ENCODE measurements around the gene GSTCD.
"Not testable (repeated sequence)": the region's sequence is repeated elsewhere in the genome, so short reads cannot be mapped to it uniquely, and the experiment has no call there.

Gene GSTCD

DNA sequence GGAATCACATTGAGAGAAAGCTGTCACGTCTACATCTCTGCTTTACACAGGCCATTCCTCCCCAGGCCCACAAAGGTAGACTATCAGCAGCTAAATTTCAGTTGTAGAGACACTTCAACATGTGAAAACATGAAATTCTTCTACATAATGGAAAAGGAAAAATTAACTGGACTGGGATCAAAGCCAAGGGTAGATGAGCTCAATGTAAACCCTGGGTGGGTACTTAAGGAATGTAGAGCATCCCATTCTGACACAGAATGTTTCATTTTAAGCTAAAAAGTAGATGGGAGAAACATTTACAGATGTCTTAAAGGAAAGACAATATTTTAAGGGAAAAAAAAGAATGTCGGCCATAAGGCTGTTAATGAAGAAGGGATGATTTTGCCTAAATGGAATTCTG lies 135.4 kb downstream of the GSTCD start:
- no peaks in the 10 kb centered on the region for H3K27me3 ChIP-seq (ENCODE audit: insufficient read depth, low read length)
- no peak overlapping the region for H3K4me2 ChIP-seq (ENCODE audit: low read length)
- no peaks in the 10 kb centered on the region for H4K20me1 ChIP-seq (ENCODE audit: insufficient read depth, low read length)
- no peak overlapping the region for H3K9ac ChIP-seq (ENCODE audit: low read length)
- H3K36me3 ChIP-seq (ENCODE audit: insufficient read depth, low read length): no peaks in the 10 kb centered on the region; the same call in 1 of the 2 replicates
- no peak overlapping the region for H3K4me3 ChIP-seq (ENCODE audit: low read depth, low read length, poor library complexity, severe bottlenecking)
- no peaks in the 10 kb centered on the region for H3K4me1 ChIP-seq (ENCODE audit: insufficient read depth, low read length, severe bottlenecking)
- H3K27ac ChIP-seq (ENCODE audit: low read depth, low read length, poor library complexity, severe bottlenecking): no peak overlapping the region
- no peaks in the 10 kb centered on the region for H3K9me2 ChIP-seq (ENCODE audit: low read depth, low read length)
- TF ChIP-seq, protein P1, sequence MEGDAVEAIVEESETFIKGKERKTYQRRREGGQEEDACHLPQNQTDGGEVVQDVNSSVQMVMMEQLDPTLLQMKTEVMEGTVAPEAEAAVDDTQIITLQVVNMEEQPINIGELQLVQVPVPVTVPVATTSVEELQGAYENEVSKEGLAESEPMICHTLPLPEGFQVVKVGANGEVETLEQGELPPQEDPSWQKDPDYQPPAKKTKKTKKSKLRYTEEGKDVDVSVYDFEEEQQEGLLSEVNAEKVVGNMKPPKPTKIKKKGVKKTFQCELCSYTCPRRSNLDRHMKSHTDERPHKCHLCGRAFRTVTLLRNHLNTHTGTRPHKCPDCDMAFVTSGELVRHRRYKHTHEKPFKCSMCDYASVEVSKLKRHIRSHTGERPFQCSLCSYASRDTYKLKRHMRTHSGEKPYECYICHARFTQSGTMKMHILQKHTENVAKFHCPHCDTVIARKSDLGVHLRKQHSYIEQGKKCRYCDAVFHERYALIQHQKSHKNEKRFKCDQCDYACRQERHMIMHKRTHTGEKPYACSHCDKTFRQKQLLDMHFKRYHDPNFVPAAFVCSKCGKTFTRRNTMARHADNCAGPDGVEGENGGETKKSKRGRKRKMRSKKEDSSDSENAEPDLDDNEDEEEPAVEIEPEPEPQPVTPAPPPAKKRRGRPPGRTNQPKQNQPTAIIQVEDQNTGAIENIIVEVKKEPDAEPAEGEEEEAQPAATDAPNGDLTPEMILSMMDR (IDR thresholded peaks at IDR 0.05; ENCODE audit: low read length): no peak
- no peak for TF ChIP-seq EZH2 (IDR thresholded peaks at IDR 0.05; ENCODE audit: borderline replicate concordance, low read length)
- H3K9me3 ChIP-seq (ENCODE audit: low read length): no peaks in the 10 kb centered on the region
- no peak overlapping the region for H2AFZ ChIP-seq (ENCODE audit: low read length)
- H3K79me2 ChIP-seq (ENCODE audit: insufficient read depth, low read length): no peaks in the 10 kb centered on the region
- H3F3A ChIP-seq (ENCODE audit: insufficient read depth, low read length): no peaks in the 10 kb centered on the region

DNA sequence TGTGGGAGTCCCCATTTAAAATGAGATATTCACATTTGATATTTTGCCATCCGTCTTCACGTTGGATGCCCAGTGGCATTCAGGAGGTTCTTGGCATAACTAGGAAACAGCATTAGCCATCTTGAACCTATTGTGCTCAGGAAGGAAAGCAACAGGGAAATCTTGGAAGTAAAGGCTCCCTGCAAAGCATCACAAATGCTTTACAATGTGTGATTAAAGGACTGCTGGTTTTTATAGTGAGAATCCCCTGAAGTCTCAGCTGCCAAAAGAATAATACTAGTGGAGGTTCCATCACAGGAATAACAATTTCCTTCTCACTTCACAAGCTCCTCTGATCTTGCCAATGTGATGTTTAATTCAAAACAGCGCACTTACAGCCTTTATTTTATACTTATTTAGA lies 137.0 kb downstream of the GSTCD start:
- Histone ChIP-seq H3K9me2 (ENCODE audit: low read depth, low read length) (no peaks in the 10 kb centered on the region), H3K27ac (ENCODE audit: low read depth, low read length, poor library complexity, severe bottlenecking) (no peak overlapping the region), H3K36me3 (ENCODE audit: insufficient read depth, low read length) (no peaks in the 10 kb centered on the region; the same call in 1 of the 2 replicates), H3K9ac (ENCODE audit: low read length) (no peak overlapping the region), H3K4me1 (ENCODE audit: insufficient read depth, low read length, severe bottlenecking) (no peaks in the 10 kb centered on the region), H4K20me1 (ENCODE audit: insufficient read depth, low read length) (no peaks in the 10 kb centered on the region), H3K79me2 (ENCODE audit: insufficient read depth, low read length) (no peaks in the 10 kb centered on the region), H3K4me3 (ENCODE audit: low read depth, low read length, poor library complexity, severe bottlenecking) (no peak overlapping the region), H3K27me3 (ENCODE audit: insufficient read depth, low read length) (no peaks in the 10 kb centered on the region), H3K9me3 (ENCODE audit: low read length) (no peaks in the 10 kb centered on the region), H3K4me2 (ENCODE audit: low read length) (no peak overlapping the region), H2AFZ (ENCODE audit: low read length) (no peak overlapping the region), H3F3A (ENCODE audit: insufficient read depth, low read length) (no peaks in the 10 kb centered on the region)
- TF ChIP-seq, protein P1 (IDR thresholded peaks at IDR 0.05; ENCODE audit: low read length): no peak
- TF ChIP-seq EZH2 (IDR thresholded peaks at IDR 0.05; ENCODE audit: borderline replicate concordance, low read length): no peak

DNA sequence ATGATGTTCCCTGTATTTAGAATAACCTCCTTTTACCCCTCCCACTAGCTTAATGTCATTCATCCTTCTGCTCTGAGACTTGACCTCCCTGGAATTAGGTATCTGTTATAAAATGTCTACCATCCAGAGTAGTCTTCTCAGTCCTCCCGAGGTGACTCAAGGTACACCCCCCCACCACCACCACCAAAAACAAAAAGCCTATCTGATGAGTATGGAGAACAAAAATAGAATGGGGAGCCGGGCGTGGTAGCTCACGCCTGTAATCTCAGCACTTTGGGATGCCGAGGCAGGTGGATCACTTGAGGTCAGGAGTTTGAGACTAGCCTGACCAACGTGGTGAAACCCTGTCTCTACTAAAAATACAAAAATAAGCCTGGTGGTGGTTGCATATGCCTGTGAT lies 139.8 kb downstream of the GSTCD start:
- not testable (repeated sequence) for H2AFZ ChIP-seq (ENCODE audit: low read length); H3K36me3 ChIP-seq (ENCODE audit: insufficient read depth, low read length); H4K20me1 ChIP-seq (ENCODE audit: insufficient read depth, low read length); H3K4me1 ChIP-seq (ENCODE audit: insufficient read depth, low read length, severe bottlenecking); H3K9ac ChIP-seq (ENCODE audit: low read length); H3K4me3 ChIP-seq (ENCODE audit: low read depth, low read length, poor library complexity, severe bottlenecking); H3K9me3 ChIP-seq (ENCODE audit: low read length); H3K79me2 ChIP-seq (ENCODE audit: insufficient read depth, low read length); H3K27me3 ChIP-seq (ENCODE audit: insufficient read depth, low read length); H3K27ac ChIP-seq (ENCODE audit: low read depth, low read length, poor library complexity, severe bottlenecking); H3K4me2 ChIP-seq (ENCODE audit: low read length); H3K9me2 ChIP-seq (ENCODE audit: low read depth, low read length); H3F3A ChIP-seq (ENCODE audit: insufficient read depth, low read length)

DNA sequence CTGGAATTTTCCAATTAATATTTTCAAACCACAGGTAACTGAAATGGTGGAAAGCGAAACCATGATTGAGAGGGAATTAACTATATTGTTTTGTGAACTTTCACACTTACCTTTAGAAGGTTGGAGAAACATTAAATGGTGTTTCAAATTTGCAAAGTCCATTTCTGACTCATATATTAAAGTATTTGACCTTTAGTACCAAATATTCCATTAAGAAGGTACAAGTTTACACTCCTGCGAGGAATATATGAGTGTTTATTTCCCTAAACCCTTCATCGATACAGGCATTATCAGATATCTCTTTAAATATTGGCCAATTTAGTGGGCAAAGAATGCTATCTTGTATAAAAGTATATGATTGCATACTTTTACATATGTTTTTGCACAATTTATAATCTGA lies 142.6 kb downstream of the GSTCD start:
- H3K27ac ChIP-seq (ENCODE audit: low read depth, low read length, poor library complexity, severe bottlenecking): no peak overlapping the region
- H3K9me2 ChIP-seq (ENCODE audit: low read depth, low read length): no peaks in the 10 kb centered on the region
- H3K4me1 ChIP-seq (ENCODE audit: insufficient read depth, low read length, severe bottlenecking): no peaks in the 10 kb centered on the region
- H4K20me1 ChIP-seq (ENCODE audit: insufficient read depth, low read length): no peaks in the 10 kb centered on the region
- no peaks in the 10 kb centered on the region for H3K36me3 ChIP-seq (ENCODE audit: insufficient read depth, low read length)
- H3K9ac ChIP-seq (ENCODE audit: low read length): no peak overlapping the region
- no peak overlapping the region for H2AFZ ChIP-seq (ENCODE audit: low read length)
- H3K79me2 ChIP-seq (ENCODE audit: insufficient read depth, low read length): no peaks in the 10 kb centered on the region
- H3K9me3 ChIP-seq (ENCODE audit: low read length): no peaks in the 10 kb centered on the region
- no peak overlapping the region for H3K4me3 ChIP-seq (ENCODE audit: low read depth, low read length, poor library complexity, severe bottlenecking)
- no peaks in the 10 kb centered on the region for H3K27me3 ChIP-seq (ENCODE audit: insufficient read depth, low read length)
- H3K4me2 ChIP-seq (ENCODE audit: low read length): no peak overlapping the region
- TF ChIP-seq, protein P1 (IDR thresholded peaks at IDR 0.05; ENCODE audit: low read length): no peak
- TF ChIP-seq EZH2 (IDR thresholded peaks at IDR 0.05; ENCODE audit: borderline replicate concordance, low read length): no peak
- H3F3A ChIP-seq (ENCODE audit: insufficient read depth, low read length): no peaks in the 10 kb centered on the region

DNA sequence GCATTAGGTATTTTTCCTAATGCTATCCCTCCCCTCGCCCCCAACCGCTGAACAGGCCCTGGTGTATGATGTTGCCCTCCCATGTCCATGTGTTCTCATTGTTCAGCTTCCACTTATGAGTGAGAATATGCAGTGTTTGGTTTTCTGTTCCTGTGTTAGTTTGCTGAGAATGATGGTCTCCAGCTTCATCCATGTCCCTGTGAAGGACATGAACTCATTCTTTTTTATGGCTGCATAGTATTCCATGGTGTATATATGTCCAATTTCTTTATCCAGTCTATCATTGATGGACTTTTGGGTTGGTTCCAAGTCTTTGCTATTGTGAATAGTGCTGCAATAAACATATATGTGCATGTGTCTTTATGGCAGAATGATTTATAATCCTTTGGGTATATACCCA lies 143.6 kb downstream of the GSTCD start:
- not testable (repeated sequence) for H3K27me3 ChIP-seq (ENCODE audit: insufficient read depth, low read length); H2AFZ ChIP-seq (ENCODE audit: low read length); H3K79me2 ChIP-seq (ENCODE audit: insufficient read depth, low read length); H3K9ac ChIP-seq (ENCODE audit: low read length); H3K4me1 ChIP-seq (ENCODE audit: insufficient read depth, low read length, severe bottlenecking); H3K4me2 ChIP-seq (ENCODE audit: low read length); H4K20me1 ChIP-seq (ENCODE audit: insufficient read depth, low read length); H3K9me3 ChIP-seq (ENCODE audit: low read length); H3K4me3 ChIP-seq (ENCODE audit: low read depth, low read length, poor library complexity, severe bottlenecking); H3K27ac ChIP-seq (ENCODE audit: low read depth, low read length, poor library complexity, severe bottlenecking); H3F3A ChIP-seq (ENCODE audit: insufficient read depth, low read length); H3K9me2 ChIP-seq (ENCODE audit: low read depth, low read length); H3K36me3 ChIP-seq (ENCODE audit: insufficient read depth, low read length)

All from OCI-LY1 (cell line).